ENCODE results near the gene TTLL7.

Gene TTLL7

GRCh38 chr1:83910461-83910860, 88.5 kb downstream of the TTLL7 start:
- Histone ChIP-seq H3K4me2 (no peak overlapping the region), H3K27ac (no peak overlapping the region), H3K4me1 (no peaks in the 10 kb centered on the region), H3K4me3 (no peak overlapping the region), H3K9me3 (replicated peaks in 1 of 11) (peaks cover 0 to 9% (median 5%) of the 10 kb centered on the region in 11 experiments; a peak in 5 of 22 replicates), H3K9ac (no peak overlapping the region), H3K27me3 (no peaks in the 10 kb centered on the region), H4K20me1 (no peaks in the 10 kb centered on the region), H3K36me3 (no peaks in the 10 kb centered on the region)
- no peak for TF ChIP-seq Cebpa-rat (IDR thresholded peaks at IDR 0.05)

- no peak for TF ChIP-seq Cebpa-rat (IDR thresholded peaks at IDR 0.05)
Observed at GRCh38 chr1:83909687-83910086, 89.2 kb downstream of the TTLL7 start.

GRCh38 chr1:83905315-83905907, 93.5 kb downstream of the TTLL7 start:
- Histone ChIP-seq H3K4me2 (no peak overlapping the region), H3K9ac (no peak overlapping the region), H3K27ac (no peak overlapping the region), H3K27me3 (no peaks in the 10 kb centered on the region), H4K20me1 (no peaks in the 10 kb centered on the region), H3K4me1 (no peaks in the 10 kb centered on the region), H3K9me3 (replicated peaks in 1 of 11) (no peaks in the 10 kb centered on the region), H3K36me3 (no peaks in the 10 kb centered on the region), H3K4me3 (no peak overlapping the region)
- TF ChIP-seq Cebpa-rat (IDR thresholded peaks at IDR 0.05): no peak

More at GRCh38 chr1:83909687-83910086, 89.2 kb downstream of the TTLL7 start:
- Histone ChIP-seq H3K4me3 (no peak overlapping the region), H3K27me3 (no peaks in the 10 kb centered on the region), H3K9ac (no peak overlapping the region), H3K4me1 (no peaks in the 10 kb centered on the region), H3K27ac (no peak overlapping the region), H4K20me1 (no peaks in the 10 kb centered on the region), H3K4me2 (no peak overlapping the region), H3K9me3 (replicated peaks in 1 of 11) (peaks cover 0 to 3% (median 0%) of the 10 kb centered on the region in 11 experiments; a peak in 2 of 22 replicates), H3K36me3 (no peaks in the 10 kb centered on the region)

GRCh38 chr1:83901547-83902155, 97.3 kb downstream of the TTLL7 start:
- no peak for TF ChIP-seq Cebpa-rat (IDR thresholded peaks at IDR 0.05)
- H3K27ac ChIP-seq: no peak overlapping the region

GRCh38 chr1:83900524-83900923, 98.4 kb downstream of the TTLL7 start:
- H3K4me3 ChIP-seq: no peak overlapping the region
- H3K27me3 ChIP-seq: no peaks in the 10 kb centered on the region
- no peaks in the 10 kb centered on the region for H3K9me3 ChIP-seq (replicated peaks in 1 of 11)
- H3K4me1 ChIP-seq: no peaks in the 10 kb centered on the region
- no peak overlapping the region for H3K4me2 ChIP-seq
- no peaks in the 10 kb centered on the region for H3K36me3 ChIP-seq
- no peak overlapping the region for H3K27ac ChIP-seq
- no peak for TF ChIP-seq Cebpa-rat (IDR thresholded peaks at IDR 0.05)
- H3K9ac ChIP-seq: no peak overlapping the region
- no peaks in the 10 kb centered on the region for H4K20me1 ChIP-seq

More at GRCh38 chr1:83901547-83902155, 97.3 kb downstream of the TTLL7 start:
- H4K20me1 ChIP-seq: no peaks in the 10 kb centered on the region
- H3K4me2 ChIP-seq: no peak overlapping the region
- H3K36me3 ChIP-seq: no peaks in the 10 kb centered on the region
- no peak overlapping the region for H3K9ac ChIP-seq
- no peaks in the 10 kb centered on the region for H3K9me3 ChIP-seq (replicated peaks in 1 of 11)
- no peaks in the 10 kb centered on the region for H3K27me3 ChIP-seq
- H3K4me3 ChIP-seq: no peak overlapping the region
- H3K4me1 ChIP-seq: no peaks in the 10 kb centered on the region

- H3K4me1 ChIP-seq: no peaks in the 10 kb centered on the region
- H4K20me1 ChIP-seq: no peaks in the 10 kb centered on the region
- no peaks in the 10 kb centered on the region for H3K27me3 ChIP-seq
- H3K4me2 ChIP-seq: no peak overlapping the region
- TF ChIP-seq Cebpa-rat (IDR thresholded peaks at IDR 0.05): no peak
- no peak overlapping the region for H3K27ac ChIP-seq
- H3K9ac ChIP-seq: no peak overlapping the region
- H3K4me3 ChIP-seq: no peak overlapping the region
- no peaks in the 10 kb centered on the region for H3K36me3 ChIP-seq
- H3K9me3 ChIP-seq (replicated peaks in 1 of 11): no peaks in the 10 kb centered on the region
Observed at GRCh38 chr1:83897516-83897915, 101.4 kb downstream of the TTLL7 start.

- H3K4me1 ChIP-seq: no peaks in the 10 kb centered on the region
- H3K36me3 ChIP-seq: no peaks in the 10 kb centered on the region
- H3K27me3 ChIP-seq: no peaks in the 10 kb centered on the region
- no peak overlapping the region for H3K4me2 ChIP-seq
- no peaks in the 10 kb centered on the region for H4K20me1 ChIP-seq
- H3K27ac ChIP-seq: no peak overlapping the region
- H3K9ac ChIP-seq: no peak overlapping the region
- no peak overlapping the region for H3K4me3 ChIP-seq
- no peaks in the 10 kb centered on the region for H3K9me3 ChIP-seq (replicated peaks in 1 of 11)
- no peak for TF ChIP-seq Cebpa-rat (IDR thresholded peaks at IDR 0.05)
Observed at GRCh38 chr1:83896299-83896698, 102.6 kb downstream of the TTLL7 start.

- Histone ChIP-seq H3K4me2 (no peak overlapping the region), H3K36me3 (no peaks in the 10 kb centered on the region), H3K27me3 (no peaks in the 10 kb centered on the region), H4K20me1 (no peaks in the 10 kb centered on the region), H3K9me3 (replicated peaks in 1 of 11) (peaks cover 0 to 14% (median 5%) of the 10 kb centered on the region in 11 experiments; a peak in 7 of 22 replicates), H3K9ac (no peak overlapping the region), H3K27ac (no peak overlapping the region), H3K4me1 (no peaks in the 10 kb centered on the region), H3K4me3 (no peak overlapping the region)
- no peak for TF ChIP-seq Cebpa-rat (IDR thresholded peaks at IDR 0.05)
Observed at GRCh38 chr1:83889707-83890106, 109.2 kb downstream of the TTLL7 start.

GRCh38 chr1:83887483-83887882, 111.4 kb downstream of the TTLL7 start:
- H4K20me1 ChIP-seq: no peaks in the 10 kb centered on the region
- no peak overlapping the region for H3K9ac ChIP-seq
- H3K27ac ChIP-seq: no peak overlapping the region
- no peaks in the 10 kb centered on the region for H3K4me1 ChIP-seq
- H3K4me2 ChIP-seq: no peak overlapping the region
- H3K9me3 ChIP-seq (replicated peaks in 1 of 11): peaks cover 0 to 14% (median 5%) of the 10 kb centered on the region in 11 experiments; a peak in 7 of 22 replicates
- no peak overlapping the region for H3K4me3 ChIP-seq
- no peaks in the 10 kb centered on the region for H3K36me3 ChIP-seq
- no peak for TF ChIP-seq Cebpa-rat (IDR thresholded peaks at IDR 0.05)
- H3K27me3 ChIP-seq: no peaks in the 10 kb centered on the region

- no peak overlapping the region for H3K9ac ChIP-seq
- no peak overlapping the region for H3K27ac ChIP-seq
- H3K4me3 ChIP-seq: no peak overlapping the region
- H3K36me3 ChIP-seq: no peaks in the 10 kb centered on the region
- H3K4me2 ChIP-seq: no peak overlapping the region
- no peaks in the 10 kb centered on the region for H3K27me3 ChIP-seq
- no peaks in the 10 kb centered on the region for H3K4me1 ChIP-seq
- H4K20me1 ChIP-seq: no peaks in the 10 kb centered on the region
- peaks cover 0 to 7% (median 2%) of the 10 kb centered on the region in 11 experiments; a peak in 6 of 22 replicates for H3K9me3 ChIP-seq (replicated peaks in 1 of 11)
- no peak for TF ChIP-seq Cebpa-rat (IDR thresholded peaks at IDR 0.05)
Observed at GRCh38 chr1:83883979-83884378, 115.0 kb downstream of the TTLL7 start.

Data from BLaER1 treated with 17β-estradiol and CSF1 and Interleukin-3, amounts not matched to agents 10 nM and 100 nM (cell line).